Measurements from ENCODE around the gene KLF5. TPM values are rescaled to one million over a fixed set of nuclear protein-coding genes. Genes with fewer than 3 reads are reported as not detected.

Gene KLF5
- total RNA-seq, 1 experiment from 2014 or later = 2.2 TPM

- Histone ChIP-seq H3K4me1 (ENCODE audit: insufficient read depth, low read length) (no peaks in the 10 kb centered on the region; the same call in 1 of the 2 replicates), H2BK120ac (ENCODE audit: low read depth, low read length, poor library complexity, severe bottlenecking) (no peak overlapping the region), H2BK15ac (ENCODE audit: low read depth, low read length) (no peak overlapping the region), H3K14ac (ENCODE audit: insufficient read depth, low read length) (no peak overlapping the region), H2BK12ac (ENCODE audit: insufficient read length, low read depth, low read length) (no peak overlapping the region), H4K20me1 (ENCODE audit: control insufficient read depth, insufficient read depth, insufficient read length) (no peaks in the 10 kb centered on the region), H2AFZ (ENCODE audit: low read length) (no peak overlapping the region), H2AK5ac (ENCODE audit: insufficient read length, low read length) (no peak overlapping the region), H3K9ac (ENCODE audit: extremely low read depth, insufficient read length, low read length) (peak overlapping the region; percentile 67), H3K4me2 (ENCODE audit: insufficient read depth, insufficient read length, low read length) (peak overlapping the region; percentile 89), H2BK5ac (ENCODE audit: insufficient read length, low read length) (no peak overlapping the region), H3K4ac (ENCODE audit: low read depth, low read length) (no peak overlapping the region), H4K91ac (ENCODE audit: insufficient read length, low read depth, low read length) (no peak overlapping the region), H2BK20ac (ENCODE audit: low read depth, low read length, poor library complexity, severe bottlenecking) (no peak overlapping the region), H3K23ac (ENCODE audit: insufficient read length, low read depth, low read length) (no peak overlapping the region), H3K79me1 (ENCODE audit: insufficient read depth, low read depth, low read length, poor library complexity, severe bottlenecking) (no peaks in the 10 kb centered on the region), H3T11ph (ENCODE audit: low read length) (no peak overlapping the region), H3K18ac (ENCODE audit: insufficient read length, low read depth, low read length) (no peak overlapping the region), H3K79me2 (ENCODE audit: insufficient read depth, low read length) (no peaks in the 10 kb centered on the region), H3K27me3 (ENCODE audit: insufficient read depth, low read length) (peaks cover 23% of the 10 kb centered on the region), H3K23me2 (ENCODE audit: insufficient read length, low read depth, low read length, poor library complexity, severe bottlenecking) (peaks cover 11% of the 10 kb centered on the region), H4K5ac (ENCODE audit: insufficient read length, low read depth, low read length) (no peak overlapping the region), H3K27ac (ENCODE audit: insufficient read length, low read depth, low read length) (no peak overlapping the region), H3K9me3 (ENCODE audit: control insufficient read depth, low read depth, low read length) (no peaks in the 10 kb centered on the region), H4K8ac (replicated peaks; ENCODE audit: insufficient read length, low read depth, low read length) (no peak overlapping the region), H3K56ac (ENCODE audit: insufficient read length, low read depth, low read length) (no peak overlapping the region)
- peak; percentile 72 for DNase-seq
- WGBS (ENCODE audit: extremely low coverage, insufficient read length, low lambda C conversion rate) = no CpG with 5 or more reads among the region's 68 CpGs
- H3K27ac Mint-ChIP-seq = no peak overlapping the region
- H3K36me3 Mint-ChIP-seq (ENCODE audit: insufficient read depth in 1 of 3, low read depth in 3 of 3) = peaks cover 0 to 6% (median 2%) of the 10 kb centered on the region in 3 experiments; a peak in 2 of 7 replicates
- TF ChIP-seq, protein P1, sequence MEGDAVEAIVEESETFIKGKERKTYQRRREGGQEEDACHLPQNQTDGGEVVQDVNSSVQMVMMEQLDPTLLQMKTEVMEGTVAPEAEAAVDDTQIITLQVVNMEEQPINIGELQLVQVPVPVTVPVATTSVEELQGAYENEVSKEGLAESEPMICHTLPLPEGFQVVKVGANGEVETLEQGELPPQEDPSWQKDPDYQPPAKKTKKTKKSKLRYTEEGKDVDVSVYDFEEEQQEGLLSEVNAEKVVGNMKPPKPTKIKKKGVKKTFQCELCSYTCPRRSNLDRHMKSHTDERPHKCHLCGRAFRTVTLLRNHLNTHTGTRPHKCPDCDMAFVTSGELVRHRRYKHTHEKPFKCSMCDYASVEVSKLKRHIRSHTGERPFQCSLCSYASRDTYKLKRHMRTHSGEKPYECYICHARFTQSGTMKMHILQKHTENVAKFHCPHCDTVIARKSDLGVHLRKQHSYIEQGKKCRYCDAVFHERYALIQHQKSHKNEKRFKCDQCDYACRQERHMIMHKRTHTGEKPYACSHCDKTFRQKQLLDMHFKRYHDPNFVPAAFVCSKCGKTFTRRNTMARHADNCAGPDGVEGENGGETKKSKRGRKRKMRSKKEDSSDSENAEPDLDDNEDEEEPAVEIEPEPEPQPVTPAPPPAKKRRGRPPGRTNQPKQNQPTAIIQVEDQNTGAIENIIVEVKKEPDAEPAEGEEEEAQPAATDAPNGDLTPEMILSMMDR (conservative IDR thresholded peaks at IDR 0.05) = peak; percentile 36; the same call in 2 of the 3 replicates
- peak overlapping the region; percentile 72 to 87 for H3K4me3 Mint-ChIP-seq
- H3K4me1 Mint-ChIP-seq = peaks cover 58 to 61% of the 10 kb centered on the region in 2 experiments
- no peaks in the 10 kb centered on the region for H3K9me3 Mint-ChIP-seq
- H3K27me3 Mint-ChIP-seq (ENCODE audit: low read depth) = peaks cover 66% of the 10 kb centered on the region
These were observed 850 bp downstream of the KLF5 start for GRCh38 chr13:73059460-73060250.

Data from H9 (cell line).